ENCODE data around the gene TP53RK.
"Not testable (repeated sequence)": the region's sequence is repeated elsewhere in the genome, so short reads cannot be mapped to it uniquely, and the experiment has no call there.

TP53RK gene

DNA sequence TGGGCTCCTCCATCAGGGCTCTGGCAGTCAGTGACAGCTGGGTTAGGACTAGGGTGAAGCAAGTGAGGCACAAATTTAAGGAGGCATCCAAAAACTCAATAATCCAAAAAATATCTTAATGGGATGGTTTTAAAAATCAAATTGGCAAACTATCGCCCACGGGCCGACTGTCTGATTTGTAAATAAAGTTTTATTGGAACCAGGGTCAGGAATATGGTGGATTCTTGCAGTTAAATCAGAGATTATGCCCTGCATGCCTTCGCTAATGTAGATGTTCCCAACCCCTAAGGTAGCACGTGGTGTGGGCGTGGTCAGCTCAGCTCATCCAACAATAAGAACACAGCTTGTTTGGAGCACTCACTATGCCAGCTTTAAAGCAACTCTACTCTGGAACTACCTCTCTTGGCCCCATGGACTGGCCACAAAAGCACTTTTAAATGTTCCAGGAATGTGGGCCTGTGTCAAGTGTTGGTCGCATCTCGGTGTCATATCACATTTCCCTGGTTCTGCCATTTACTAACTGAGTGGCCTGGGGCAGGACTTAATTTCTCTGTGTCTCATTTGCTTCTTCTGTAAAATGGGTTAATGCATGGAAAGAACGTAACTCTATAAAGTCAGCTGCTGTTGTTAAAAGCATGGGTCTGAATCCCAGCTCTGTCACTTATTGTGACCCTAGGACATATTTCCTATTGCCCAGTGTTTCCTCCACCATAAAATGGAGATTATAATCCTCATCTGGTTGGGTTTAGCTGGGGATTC is 7.0 kb downstream of the TP53RK start:
- no peak for DNase-seq

DNA sequence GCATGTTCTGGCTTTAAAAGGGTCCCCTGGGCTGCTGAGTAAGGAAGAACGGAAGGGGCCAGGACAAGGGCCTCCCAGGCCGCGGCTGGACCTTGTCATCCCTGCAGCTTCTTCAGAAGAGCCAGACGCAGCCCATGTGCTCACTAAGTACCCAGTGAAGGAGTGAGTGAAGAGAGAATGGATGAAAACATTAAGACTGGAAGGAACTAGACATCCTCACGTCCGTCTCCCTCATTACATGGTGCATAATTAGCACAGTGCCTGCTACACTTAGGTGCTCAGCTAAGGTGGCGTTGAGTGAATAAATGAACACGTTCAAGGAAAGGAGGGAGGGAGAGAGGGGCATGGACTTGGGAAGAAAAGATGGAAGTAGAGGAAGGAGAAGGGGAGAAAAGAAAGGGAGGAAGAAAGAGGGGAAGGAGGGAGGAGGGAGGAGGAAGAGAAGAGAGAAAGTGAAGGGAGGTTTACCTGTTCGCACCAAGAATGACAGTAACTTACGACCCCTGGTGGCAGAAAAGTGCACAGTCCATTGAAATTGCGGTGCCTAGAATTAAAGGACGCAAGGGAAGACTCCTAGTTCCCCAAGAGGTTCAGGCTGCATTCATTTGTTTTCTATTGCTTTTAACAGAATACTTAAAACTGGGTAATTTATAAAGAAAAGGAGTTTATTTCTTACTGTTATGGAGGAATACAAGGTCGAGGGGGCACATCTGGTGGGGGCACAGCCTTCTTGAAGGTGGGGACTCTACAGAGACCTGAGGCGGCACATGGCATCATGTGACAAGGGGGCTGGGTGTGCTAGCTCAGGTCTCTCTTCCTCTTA is 8.0 kb downstream of the TP53RK start:
- peak; percentile 60 for DNase-seq

DNA sequence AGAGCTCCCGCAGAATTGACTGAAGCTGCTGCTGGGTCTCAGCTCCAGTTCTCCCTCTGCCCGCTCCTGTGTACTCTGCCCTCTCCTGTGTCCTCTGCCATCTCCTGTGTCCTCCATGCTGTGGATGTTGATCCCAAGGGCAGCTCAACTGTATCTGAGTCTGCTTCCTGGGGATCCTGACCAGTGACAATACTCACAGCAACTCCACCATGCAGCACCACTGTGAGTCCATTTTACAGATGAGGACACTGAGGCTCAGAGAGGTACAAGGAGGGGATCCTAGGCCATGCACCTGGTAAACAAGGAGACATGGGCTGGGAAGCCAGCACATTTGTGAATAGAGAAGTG is 8.6 kb downstream of the TP53RK start:
- no peak for DNase-seq

DNA sequence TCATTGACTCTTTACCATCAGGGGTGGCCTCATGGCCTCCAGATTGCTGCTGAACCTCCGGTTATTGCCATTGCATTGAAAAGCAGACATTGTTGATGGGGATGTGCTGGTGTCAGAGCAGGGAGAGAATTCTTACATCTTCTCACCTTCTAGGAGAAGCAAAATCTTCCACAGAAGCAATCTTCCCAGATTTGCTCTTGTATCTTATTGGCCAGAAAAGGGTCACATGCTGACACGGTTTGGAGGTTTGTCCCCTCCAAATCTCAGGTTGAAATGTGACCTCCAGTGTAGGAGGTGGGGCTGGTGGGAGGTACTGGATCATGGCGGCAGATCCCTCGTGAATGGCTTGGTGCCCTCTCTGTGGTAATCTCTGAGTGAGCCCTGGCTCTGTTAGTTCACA is 10.7 kb downstream of the TP53RK start:
- DNase-seq = no peak

DNA sequence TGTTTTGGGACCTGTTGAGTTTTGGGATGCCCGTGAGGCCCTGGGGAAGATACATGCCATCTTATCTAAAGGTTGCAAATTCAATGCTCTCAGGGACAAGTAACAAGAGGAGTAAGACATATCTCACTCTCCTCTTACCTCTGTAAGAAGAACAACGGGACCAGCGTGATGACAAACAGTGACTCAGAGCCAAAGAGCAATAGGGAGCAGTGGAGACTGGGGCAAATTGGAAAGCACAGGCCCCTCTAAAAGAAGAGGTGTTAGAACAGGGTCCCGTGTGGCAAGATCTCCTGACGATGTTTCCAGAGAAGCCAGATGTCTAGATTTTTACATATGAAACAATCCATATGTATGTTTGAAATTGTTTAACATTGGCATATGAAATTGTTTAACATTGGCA is 11.6 kb downstream of the TP53RK start:
- no peak for DNase-seq

DNA sequence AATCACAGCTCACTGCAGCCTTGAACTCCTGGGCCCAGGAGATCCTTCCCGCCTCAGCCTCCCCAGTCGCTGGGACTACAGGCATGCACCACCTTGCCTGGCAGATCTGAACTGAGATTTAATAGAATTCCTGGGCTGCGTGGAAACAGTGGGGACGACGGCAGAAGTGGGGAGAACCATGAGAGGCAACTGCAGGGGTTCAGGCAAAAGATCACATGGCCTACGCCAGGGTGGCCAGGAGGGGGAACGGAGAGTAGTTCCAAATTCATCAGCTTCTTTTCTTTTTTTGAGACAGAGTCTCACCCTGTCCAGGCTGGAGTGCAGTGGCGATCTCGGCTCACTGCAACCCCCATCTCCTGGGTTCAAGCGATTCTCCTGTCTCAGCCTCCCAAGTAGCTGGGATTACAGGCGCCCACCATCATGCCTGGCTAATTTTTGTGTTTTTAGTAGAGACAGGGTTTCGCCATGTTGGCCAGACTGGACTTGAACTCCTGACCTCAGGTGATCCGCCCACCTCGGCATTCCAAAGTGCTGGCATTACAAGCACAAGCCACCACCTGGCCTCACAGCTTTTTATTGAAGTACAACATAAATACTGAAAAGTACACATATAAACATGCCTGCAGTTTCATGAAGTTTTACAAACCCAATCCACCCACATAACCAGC is 12.5 kb downstream of the TP53RK start:
- DNase-seq = not testable (repeated sequence)

DNA sequence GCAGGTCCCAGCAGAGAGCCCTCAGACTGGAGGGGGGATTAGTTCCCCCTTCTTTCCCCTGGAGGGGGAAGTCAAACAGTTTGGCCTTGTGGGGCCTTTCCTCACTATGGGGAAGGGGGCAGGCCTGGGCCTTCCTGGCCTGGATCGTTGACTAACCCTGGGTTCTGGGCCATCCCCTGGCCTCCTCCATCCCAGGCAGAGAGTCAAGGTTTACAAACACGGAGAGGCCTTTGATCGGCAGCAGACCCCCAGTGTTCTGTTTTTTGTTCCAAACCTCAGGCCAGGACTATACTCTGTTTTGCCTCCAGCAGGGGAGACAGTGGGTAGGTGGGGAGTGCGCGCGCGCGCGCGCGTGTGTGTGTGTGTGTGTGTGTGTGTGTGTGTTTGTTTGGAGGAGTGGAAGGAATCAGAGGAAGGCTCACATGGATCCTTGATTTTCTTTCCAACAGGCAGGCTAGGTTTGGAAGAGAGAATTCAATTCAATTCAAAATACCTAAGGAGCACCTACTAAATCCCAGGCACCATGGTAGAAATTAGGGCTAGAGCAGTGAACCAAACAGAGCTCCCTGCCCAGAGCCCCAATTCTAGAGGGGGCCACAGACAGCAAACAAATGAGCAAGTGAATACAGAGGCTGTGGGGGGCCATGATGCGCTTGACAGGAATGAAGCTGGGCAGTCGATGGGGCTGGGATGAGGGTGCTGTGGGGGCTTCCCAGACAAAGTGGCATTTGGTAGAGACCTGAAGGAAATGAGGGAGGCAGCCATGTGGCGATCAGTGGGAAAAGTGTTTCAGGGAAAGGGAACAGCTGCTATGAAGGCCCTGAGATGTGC is 14.8 kb downstream of the TP53RK start:
- DNase-seq = no peak

DNA sequence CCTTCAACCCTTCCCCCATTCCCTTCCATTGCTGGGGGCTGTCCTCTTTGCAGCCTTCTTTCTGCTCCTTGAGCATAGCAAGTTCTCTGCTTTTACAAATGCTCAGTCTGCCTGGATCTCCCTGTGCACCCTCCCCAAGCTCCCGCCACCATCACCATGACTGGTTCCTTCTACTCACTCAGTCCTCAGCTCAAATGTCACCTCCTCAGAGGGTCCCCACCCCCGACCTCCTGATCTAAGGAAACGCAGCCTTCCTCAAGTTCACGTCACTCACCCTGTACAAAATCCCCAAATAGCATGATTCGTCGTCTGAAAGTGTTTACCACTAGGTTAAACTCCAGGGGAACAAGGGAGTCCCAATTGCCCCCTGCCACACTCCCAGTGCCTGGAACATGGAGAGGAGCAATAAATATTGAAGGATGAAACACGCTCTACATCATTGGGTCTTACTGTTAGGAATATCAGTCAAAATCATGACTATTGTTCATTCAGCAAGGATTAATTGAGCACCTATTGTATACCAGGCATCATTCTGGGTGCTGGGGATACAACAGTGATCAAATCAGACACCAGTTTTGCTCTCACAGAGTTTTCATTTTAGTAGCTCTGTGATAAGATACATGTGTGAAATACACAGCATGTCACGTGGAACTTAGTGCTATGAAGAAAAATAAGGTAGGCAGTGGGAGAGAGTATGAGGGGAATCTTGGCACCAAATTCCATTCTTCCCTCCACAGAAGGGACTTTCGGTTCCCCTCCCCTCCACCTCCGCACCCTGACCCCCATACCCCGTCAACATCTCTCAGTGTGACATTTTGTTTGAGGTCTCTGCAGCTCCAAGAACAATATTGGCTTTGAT is 15.6 kb downstream of the TP53RK start:
- DNase-seq = no peak

DNA sequence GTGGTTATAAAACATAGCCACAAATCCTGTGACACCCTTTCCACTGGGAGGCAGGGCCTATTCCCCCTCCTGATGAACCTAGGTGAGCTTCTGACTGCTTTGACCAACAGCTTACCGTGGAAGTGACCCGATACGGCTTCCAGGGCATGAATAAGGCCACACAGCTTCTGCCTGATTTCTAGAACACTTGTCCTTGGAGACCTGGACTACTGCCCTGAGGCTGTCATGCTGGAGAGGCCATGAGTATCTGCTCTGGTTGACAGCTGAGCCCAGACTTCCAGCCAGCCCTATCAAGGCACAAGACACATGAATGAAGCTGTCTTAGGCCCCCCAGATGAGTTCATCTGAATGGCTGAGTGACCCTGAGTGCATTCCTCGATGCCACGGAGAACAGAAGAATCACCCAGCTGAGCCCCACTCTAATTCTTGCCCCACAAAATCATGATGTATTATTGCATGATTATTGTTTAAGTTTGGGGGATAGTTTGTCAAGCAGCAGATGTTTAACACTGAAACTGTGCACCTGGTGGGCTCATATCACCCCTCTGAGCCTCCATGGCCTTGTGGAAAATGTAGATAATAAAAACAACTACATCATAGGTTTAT is 16.6 kb downstream of the TP53RK start:
- DNase-seq = no peak

DNA sequence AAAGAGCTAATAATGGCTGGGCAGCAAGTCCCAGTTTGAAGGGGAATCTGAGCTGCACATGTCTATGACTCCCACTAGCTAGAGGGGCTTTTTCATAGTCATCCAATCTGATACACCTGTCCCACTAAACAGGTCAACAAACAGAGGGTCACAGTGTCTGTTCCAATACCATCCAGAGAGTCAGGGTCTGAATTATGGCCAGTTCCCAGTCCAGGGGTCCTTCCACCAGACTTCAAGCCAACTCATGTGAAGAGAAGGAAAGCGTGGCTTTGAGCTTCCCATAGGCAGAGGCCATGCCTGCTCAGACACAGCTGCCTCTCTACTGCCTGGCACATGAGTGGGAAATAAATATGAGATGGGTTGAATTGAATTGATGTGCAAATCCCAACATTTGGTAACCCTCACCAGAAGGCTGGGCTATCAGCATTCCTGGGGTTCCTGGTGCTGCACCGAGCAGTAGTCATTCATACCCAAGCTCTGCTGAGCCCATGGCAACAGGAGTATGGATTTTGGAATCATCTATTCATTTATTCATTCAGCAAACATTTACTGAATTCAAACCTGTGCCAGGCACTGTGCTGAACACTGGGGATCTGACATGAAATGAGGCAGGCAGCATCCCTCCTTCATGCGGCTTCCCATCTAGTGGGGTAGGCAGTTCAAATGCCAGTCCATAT is 17.2 kb downstream of the TP53RK start:
- DNase-seq = no peak

DNA sequence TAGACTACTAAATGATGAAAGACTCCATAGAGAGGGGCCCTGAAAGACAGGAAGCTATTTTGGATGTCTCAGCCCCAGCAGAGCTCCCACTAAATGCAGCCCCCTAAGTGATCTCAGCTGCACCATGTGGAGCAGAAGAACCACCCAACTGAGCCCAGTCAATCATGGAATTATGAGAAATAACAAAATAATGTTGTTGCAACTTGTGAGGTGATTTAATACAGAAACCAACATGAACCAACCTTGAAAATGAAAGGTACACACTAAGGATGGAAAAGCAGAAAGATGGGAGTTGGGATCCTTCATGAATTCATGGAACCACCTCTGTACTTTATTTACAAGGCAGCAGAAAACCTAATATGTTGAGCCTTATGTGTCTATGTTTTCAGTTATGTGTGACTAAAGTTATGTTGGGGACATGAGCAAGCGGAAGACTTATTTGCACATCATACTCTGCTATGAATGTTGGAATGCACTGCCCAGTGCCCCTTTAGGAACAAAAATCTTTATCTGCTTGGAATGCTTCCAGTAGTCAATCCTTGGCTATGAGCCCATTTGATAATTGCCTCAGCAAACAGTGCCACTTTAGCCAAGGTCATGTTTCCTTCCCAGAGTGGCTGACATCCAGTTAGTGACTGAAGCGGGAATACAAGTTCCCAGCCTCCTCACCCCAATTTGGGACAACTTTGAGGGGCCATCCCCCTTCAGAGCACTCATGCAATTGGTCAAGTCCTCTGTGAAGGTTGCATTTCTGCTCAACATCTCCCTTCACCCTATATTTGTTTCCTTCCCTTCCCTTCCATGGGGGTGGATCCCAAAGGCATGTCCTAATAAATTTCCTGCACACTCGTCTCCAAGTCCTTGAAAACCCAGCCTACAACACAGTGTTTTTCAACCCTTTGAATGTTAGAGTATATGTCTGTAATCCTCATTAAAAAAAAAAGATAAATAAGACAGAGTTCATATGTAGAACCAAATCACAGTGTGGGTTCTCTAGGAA is 18.4 kb downstream of the TP53RK start:
- DNase-seq = no peak

DNA sequence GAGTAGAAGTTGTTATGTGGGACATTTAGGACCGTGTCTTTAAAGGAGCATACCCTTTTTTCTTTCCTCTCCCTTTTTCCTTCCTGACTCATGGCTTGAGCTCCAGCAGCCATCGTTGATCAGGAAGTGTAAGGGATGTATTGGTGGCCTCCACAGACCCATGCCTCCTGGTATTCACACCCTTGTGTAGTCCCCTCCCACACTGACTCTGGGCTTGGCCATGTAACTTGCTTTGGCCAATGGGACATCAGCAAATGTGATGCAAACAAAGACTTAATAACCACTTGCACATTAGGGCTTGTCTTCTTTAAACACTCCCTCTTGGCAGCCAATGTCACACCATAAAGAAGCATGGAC is 19.0 kb downstream of the TP53RK start:
- DNase-seq = no peak

DNA sequence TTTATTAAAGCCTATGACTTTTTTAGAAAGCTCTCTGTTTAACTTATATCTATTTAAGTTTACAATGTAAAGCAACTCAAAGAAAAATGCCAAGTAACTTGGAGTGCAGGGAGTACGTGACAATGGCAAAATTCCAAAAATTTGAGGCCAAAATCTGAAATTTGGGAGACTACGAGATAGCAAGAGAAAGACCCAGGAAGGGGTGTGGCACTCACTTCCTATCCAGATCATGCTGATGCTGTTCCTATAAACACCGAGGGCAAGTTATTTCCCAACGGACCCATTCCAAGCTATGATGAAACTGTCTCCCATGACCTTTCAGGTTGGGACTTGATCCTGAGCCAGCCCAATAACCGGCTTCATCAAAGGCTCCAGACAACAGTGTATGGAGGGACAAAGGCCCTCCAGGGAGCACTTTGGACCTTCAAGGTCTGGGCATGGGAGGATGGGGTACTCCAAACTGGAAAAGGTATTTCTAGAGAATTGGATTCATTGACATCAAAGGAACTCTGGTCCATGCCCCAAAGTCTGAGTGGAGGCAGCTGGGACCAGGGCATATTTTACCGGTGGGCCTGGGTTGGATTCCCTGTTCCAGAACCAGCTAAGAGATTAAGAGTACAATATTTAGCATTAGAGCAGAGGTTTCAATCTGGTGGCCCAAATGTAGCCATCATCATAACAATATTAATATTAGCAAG is 22.3 kb downstream of the TP53RK start:
- DNase-seq = no peak

DNA sequence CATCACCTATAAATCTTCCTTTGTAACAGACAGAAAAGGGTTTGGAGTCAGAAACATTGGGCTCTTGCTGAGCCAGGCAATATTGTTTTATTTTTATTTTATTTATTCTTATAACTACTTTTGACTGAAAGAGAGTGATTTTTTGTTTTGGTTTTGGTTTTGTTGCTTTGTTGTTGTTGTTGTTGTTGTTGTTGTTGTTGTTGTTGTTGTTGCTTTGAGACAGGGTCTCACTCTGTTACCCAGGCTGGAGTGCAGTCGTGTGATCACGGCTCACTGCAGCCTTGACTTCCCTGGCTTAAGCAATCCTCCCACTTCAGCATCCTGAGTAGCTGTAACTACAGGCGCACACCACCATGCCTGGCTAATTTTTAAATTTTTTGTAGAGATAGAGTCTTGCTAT is 22.9 kb downstream of the TP53RK start:
- no peak for DNase-seq

DNA sequence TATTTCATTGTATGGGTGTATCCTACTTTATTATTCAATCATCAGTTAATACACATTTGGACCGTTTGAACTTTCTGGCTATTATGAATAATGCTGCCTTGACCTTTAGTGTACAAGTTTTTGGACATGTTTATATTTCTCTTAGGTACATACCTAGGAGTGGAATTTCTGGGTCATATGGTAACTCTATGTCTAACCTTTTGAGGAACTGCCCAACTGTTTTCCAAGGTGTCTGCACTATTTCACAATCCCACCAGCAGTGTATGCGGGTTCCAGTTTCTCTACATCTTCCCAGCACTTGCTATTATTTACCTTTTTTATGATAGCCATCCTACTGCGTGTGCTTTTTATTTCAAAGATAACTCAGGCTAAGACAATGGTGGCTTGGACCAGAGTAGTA is 23.6 kb downstream of the TP53RK start:
- DNase-seq = no peak

DNA sequence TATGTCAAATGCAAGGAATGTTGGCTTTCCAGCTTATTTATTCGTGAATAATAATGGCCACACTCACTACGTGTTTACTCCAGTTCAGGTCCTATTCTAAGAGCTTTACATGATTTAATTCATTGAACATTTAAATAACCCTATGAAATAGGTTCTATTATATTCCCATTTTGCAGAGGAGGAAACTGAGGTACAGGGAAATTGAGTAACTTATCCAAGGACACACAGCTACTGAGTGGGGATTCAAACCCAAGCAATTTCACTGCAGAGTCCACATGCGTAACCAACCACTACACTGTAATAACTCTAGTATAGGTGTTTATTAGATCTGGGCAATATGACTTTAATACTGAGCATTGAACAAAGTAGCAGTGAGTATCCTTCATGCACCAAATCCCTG is 25.7 kb downstream of the TP53RK start:
- no peak for DNase-seq

DNA sequence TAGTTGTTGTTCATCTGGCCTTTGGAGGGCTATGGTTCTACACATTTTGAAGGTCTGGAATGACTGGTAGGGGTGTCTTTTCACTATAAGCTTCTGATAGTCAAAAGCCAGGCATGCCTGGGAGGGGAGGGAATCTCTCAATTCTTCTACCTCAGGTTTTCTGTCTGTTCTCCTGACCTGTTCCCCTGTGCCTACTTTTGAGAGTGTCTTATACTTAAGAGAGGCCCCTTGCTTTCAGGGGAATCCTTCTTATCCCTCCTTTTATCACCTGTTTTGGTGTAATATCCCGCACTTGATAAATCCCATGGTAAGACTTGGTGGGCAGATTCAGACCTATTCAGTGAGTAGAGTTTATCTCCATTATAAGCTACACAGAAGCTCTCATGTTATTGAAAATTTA is 27.6 kb downstream of the TP53RK start:
- no peak for DNase-seq

DNA sequence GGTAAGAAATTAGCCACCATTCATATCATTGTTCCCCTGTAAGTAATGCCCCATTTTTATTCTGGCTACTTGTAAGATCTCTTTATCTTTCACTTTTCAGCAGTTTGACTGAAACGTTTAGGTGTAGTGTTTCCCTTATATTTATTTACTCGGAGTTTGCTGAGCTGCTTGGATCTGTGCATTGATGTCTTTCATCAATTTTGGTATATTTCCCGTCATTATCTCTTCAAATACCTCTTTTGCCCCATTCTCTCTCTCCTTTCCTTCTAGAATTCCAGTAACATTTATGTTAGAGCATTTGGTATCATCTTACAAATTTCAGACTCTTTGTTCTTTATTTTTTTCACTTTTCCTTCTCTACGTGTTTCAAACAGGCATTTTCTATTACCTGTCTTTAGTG is 28.8 kb downstream of the TP53RK start:
- no peak for DNase-seq

DNA sequence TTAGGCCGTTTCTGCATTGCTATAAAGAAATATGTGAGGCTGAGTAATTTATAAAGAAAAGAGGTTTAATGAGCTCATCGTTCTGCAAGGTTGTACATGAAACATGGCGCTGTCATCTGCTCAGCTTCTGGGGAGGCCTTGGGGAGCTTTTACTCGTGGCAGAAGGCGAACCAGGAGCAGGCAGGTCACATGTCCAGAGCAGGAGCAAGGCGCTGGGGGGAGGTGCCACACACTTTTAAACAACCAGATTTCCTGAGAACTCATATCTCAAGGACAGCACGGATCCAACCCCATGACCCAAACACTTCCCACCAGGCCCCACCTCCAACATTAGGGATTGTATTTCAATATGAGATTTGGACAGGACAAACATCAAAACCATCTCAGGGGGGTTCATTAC is 31.6 kb downstream of the TP53RK start:
- DNase-seq = no peak
